Omental fat pad (tissue), 4 donors: ENCODE data around the gene SRSF6. TPM values are rescaled to one million over a fixed set of nuclear protein-coding genes. Genes with fewer than 3 reads are reported as not detected.
"Not testable (repeated sequence)": the region's sequence is repeated elsewhere in the genome, so short reads cannot be mapped to it uniquely, and the experiment has no call there.

ENCODE experiments used
- ATAC-seq: fragments of 150-250 bp; one replicate; pipeline ENCODE4 v1.9.1; 2016; ENCODE audit warnings: mild to moderate bottlenecking, moderate library complexity; ENCODE audit not compliant: low FRiP score
- DNase-seq: peaks from one replicate; pipeline ENCODE4 v3.0.0-alpha.2; 2019; ENCODE audit warnings: low spot score
- total RNA-seq, 4 donors: library from RNA; depleted of rRNA; stranded (reverse); fragments of >200 nt; gene quantifications; one replicate each; pipeline ENCODE4 v1.1.0, GENCODE V29; 2016
- TF ChIP-seq, protein P1 (sequence below), 3 donors: fragments of 450-650 bp; IDR thresholded peaks; one replicate each; pipeline ENCODE4 v1.5.1; 2016 to 2017; ENCODE audit warnings: antibody characterized with exemption in 3 of 3, mild to moderate bottlenecking in 3 of 3, moderate library complexity in 2 of 3

The SRSF6 gene
- total RNA-seq, 4 donors from 2014 or later: 64.4 to 122 (median 81.7) TPM

DNA sequence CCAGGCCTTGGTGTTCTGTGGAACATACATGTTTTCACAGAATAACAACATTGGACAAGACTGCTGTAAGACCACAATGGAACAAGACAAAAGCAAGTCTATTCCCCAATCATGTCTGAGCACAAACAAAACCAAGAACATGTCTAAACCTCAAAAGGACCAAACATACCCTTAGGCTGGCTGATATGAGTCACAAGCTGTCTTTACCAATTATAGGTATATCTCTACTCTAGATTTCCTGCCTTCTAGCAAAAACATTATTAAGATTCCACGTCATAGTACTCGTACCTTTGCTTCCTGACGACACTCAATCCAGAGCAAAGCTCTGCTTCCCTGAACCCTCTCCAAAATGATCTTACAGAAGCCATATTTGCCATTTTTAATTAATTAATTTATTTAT lies 34.4 kb downstream of the SRSF6 start:
- ATAC-seq (no peak), DNase-seq (no peak)
- TF ChIP-seq, protein P1, sequence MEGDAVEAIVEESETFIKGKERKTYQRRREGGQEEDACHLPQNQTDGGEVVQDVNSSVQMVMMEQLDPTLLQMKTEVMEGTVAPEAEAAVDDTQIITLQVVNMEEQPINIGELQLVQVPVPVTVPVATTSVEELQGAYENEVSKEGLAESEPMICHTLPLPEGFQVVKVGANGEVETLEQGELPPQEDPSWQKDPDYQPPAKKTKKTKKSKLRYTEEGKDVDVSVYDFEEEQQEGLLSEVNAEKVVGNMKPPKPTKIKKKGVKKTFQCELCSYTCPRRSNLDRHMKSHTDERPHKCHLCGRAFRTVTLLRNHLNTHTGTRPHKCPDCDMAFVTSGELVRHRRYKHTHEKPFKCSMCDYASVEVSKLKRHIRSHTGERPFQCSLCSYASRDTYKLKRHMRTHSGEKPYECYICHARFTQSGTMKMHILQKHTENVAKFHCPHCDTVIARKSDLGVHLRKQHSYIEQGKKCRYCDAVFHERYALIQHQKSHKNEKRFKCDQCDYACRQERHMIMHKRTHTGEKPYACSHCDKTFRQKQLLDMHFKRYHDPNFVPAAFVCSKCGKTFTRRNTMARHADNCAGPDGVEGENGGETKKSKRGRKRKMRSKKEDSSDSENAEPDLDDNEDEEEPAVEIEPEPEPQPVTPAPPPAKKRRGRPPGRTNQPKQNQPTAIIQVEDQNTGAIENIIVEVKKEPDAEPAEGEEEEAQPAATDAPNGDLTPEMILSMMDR (IDR thresholded peaks at IDR 0.05): no peak

DNA sequence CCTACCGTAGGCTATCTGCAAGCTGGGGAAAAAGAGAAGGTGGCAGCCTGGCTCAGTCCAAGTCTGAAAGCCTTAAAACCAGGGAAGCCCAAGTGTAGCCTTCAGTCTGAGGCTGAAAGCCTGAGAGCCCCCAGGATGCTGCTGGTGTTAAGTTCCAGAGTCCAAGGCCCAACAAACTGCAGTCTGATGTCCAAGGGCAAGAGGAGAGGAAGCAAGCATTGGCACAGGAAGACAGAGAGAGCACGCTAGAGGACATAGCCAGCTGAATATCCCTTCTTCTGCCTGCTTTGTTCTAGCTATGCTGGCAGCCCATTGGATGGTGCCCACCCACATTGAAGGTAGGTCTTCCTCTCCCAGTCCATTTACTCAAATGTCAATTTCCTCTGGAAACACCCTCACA lies 37.7 kb downstream of the SRSF6 start:
- ATAC-seq (no peak), DNase-seq (no peak)
- TF ChIP-seq, protein P1 (IDR thresholded peaks at IDR 0.05): no peak

DNA sequence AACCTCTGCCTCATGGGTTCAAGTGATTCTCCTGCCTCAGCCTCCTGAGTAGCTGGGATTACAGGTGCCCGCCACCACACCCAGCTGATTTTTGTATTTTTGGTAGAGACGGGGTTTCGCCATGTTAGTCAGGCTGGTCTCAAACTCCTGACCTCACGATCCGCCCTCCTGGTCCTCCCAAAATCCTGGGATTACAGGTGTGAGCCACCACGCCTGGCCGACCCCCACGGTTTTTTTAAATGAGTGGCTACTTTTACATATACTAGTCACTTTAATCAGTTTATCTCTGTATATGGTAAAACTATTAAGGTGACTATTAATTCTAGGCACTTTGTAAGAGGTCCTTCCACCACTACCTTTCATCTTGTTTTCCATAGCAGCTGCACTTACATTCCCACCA lies 44.3 kb downstream of the SRSF6 start:
- DNase-seq, ATAC-seq: not testable (repeated sequence)

DNA sequence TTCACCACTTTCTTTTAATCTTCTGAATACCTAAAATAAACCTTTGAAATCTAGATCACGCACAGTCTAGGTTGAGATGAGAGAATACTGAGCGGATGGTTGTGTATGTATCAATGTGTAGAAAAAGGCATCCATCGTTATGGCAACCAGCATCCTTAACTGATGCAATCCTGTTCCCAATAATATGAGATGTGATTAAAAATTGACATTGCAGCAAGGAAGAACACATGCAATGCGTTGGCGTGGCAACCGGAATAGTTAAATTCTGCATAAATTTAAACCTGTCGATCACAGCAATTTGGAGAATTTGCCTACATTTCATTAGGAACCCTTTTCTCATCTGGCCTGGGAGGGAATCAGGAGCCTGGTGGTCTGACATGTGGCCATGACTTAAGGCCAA lies 48.5 kb downstream of the SRSF6 start:
- TF ChIP-seq, protein P1 (IDR thresholded peaks at IDR 0.05): no peak
- ATAC-seq (no peak), DNase-seq (no peak)

DNA sequence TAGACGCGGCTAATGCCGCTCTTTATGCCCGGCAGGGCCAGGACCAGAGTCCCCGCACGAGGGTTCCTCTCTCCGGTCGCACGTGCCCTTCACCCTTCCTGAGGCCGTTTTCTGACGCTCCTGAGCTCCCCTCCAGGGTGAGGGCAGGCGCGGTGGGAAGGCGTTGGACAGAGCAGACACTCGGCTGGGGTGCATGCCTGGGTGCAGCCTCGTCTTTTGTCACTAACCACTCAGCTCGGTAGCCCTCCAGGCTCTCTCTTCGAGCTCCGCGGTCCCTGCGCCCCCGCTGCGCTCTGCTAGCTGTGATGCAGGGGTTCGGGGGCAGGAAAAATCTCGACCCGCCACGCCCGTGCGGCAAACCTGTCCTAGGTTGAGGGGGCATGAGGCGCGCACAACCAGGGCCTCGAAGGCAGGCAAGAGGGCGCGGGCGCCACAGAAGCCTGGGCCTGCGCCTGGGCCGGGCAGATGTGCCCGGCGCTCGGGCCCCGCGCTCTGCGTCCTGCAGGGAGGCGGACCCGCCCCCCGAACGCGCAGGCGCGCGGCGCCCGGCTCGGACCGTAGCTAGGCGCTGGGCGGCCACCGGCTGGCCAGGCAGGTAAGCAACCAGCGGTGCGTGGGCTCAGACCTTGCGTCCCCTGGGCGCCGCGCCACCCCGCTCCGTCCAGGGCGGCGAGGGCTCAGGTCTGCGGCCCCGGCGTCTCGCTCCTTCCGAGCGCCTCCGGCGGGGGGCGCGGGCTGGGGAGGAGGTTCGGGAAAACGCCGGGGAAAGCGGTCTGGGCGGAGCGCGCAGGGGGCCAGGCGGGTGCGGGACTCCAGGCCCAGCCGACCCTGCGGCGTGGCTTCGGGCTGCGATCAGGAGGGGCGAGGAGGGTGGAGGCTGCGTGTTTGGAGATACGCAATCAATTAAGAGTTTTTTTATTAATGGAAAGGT lies 49.7 kb downstream of the SRSF6 start, which contains the start of gene L3MBTL1:
Gene L3MBTL1, plus strand, starts transcription at position 548 of the 931 bp plus-strand sequence. CDS start 5,807 bp downstream, outside the sequence.
- DNase-seq: no peak
- TF ChIP-seq, protein P1 (IDR thresholded peaks at IDR 0.05): no peak
- peak; percentile 74 for ATAC-seq

DNA sequence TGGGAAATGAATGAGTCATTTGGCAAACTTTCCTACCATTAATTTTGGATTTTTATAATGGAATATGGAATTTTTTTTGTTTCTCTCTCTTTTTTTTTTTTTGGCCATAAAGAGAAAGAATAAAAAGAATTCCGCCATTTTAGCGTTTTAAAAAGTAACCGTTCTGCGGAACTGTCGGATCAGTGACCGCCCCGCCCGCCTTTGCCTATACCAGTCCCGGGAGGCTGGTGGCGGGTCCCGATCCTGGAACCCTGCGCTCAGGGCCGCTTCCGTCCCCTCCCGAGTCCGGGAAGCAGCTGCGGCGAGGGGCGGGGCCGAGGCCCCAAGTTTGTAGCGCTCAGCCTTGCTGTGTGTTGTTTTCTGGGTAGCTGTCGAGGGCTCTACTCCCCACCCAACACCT lies 50.4 kb downstream of the SRSF6 start:
- TF ChIP-seq, protein P1 (IDR thresholded peaks at IDR 0.05): no peak
- no peak for ATAC-seq

DNA sequence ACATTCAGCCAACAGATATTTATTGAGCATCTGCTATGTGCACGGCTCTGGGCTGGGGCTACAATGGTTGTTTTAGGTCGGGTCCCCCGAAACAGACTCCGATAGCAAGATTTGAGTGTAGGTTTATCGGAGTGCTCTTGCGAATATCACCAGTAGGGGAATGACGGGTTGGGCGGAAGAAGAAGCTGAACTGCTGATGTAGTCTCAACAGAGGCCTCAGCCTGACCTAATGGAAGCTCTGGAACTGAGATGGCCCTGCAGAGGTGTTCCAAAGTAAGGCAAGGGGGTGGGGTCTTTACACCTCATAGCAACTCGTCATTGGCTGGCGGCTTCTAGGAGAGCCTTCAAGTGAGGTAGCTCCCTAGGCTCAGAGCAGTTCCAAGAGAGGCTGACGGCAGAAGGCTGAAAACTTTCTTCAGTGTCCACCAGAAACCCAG lies 50.9 kb downstream of the SRSF6 start:
- no peak for ATAC-seq
- no peak for DNase-seq
- TF ChIP-seq, protein P1 (IDR thresholded peaks at IDR 0.05): no peak

More for the DNA sequence above, 50.4 kb downstream of the SRSF6 start:
- no peak for DNase-seq
